Activated effector memory CD4-positive, alpha-beta T cell treated with Interleukin-2 at 50 U/mL for 16 hours (primary cell): ENCODE data around the gene HES6.
"Not testable (repeated sequence)": the region's sequence is repeated elsewhere in the genome, so short reads cannot be mapped to it uniquely, and the experiment has no call there.

Source experiments
- DNase-seq: peaks from one replicate; pipeline ENCODE4 v3.0.0-alpha.2; 2020

Gene HES6

GRCh38 chr2:238239863-238240756, at the start of gene HES6:
TSS of gene HES6 (minus strand) at chr2:238240038. CDS start at chr2:238239905, 133 bp downstream.
- DNase-seq = peak; percentile 59

GRCh38 chr2:238289574-238289973, 49.7 kb upstream of the HES6 start:
- DNase-seq = no peak

- peak; percentile 96 for DNase-seq
Measured at GRCh38 chr2:238288650-238289573, 49.1 kb upstream of the HES6 start.

- DNase-seq = no peak
Measured at GRCh38 chr2:238287737-238288649, 48.2 kb upstream of the HES6 start, which contains the start of gene PER2. TSS of gene PER2 (minus strand) at chr2:238288610. CDS start at chr2:238277936, 10,674 bp downstream.

- no peak for DNase-seq
Measured at GRCh38 chr2:238286987-238287736, 47.3 kb upstream of the HES6 start.

GRCh38 chr2:238286551-238286950, 46.7 kb upstream of the HES6 start:
- DNase-seq = no peak

GRCh38 chr2:238286095-238286494, 46.3 kb upstream of the HES6 start:
- no peak for DNase-seq

GRCh38 chr2:238285653-238286082, 45.8 kb upstream of the HES6 start:
- DNase-seq = no peak

- no peak for DNase-seq
Measured at GRCh38 chr2:238284802-238285515, 45.1 kb upstream of the HES6 start.

GRCh38 chr2:238282861-238283738, 43.3 kb upstream of the HES6 start:
- no peak for DNase-seq

- DNase-seq = no peak
Measured at GRCh38 chr2:238281826-238282480, 42.1 kb upstream of the HES6 start.

GRCh38 chr2:238280083-238280825, 40.4 kb upstream of the HES6 start:
- DNase-seq = no peak

GRCh38 chr2:238279324-238279682, 39.5 kb upstream of the HES6 start:
- DNase-seq = no peak

GRCh38 chr2:238278626-238279323, 38.9 kb upstream of the HES6 start:
- no peak for DNase-seq

GRCh38 chr2:238277695-238278094, 37.9 kb upstream of the HES6 start:
- no peak for DNase-seq

- DNase-seq = no peak
Measured at GRCh38 chr2:238274152-238274865, 34.5 kb upstream of the HES6 start.

- DNase-seq = not testable (repeated sequence)
Measured at GRCh38 chr2:238273433-238273832, 33.6 kb upstream of the HES6 start.
